Gastrocnemius medialis (tissue), 4 donors: ENCODE results near the gene ITPR1. TPM values are rescaled to one million over a fixed set of nuclear protein-coding genes. Genes with fewer than 3 reads are reported as not detected.
A peak's percentile ranks its signal among the peaks of the same experiment; 100 is the strongest.

Experiments used
- ATAC-seq, 2 donors: fragments of 150-250 bp; one replicate each; pipeline ENCODE4 v1.9.1; 2016
- DNase-seq, 2 donors: peaks; one replicate each; pipeline ENCODE4 v3.0.0-alpha.2; 2019
- H3K27ac ChIP-seq, 4 donors: fragments of 200-600 bp; sonication (generic); 1 replicate in 1 of 4; 2 replicates in 3 of 4; pipeline ENCODE4 v1.5.1; 2016 to 2018; ENCODE audit warnings: mild to moderate bottlenecking in 2 of 4, moderate library complexity in 1 of 4
- H3K27me3 ChIP-seq, 3 donors: fragments of 200-600 bp; sonication (generic) in 2 of 3; 1 replicate in 1 of 3; 2 replicates in 2 of 3; pipeline versions ENCODE4 v1.5.1 to v1.6.0; 2016 to 2019; ENCODE audit warnings: mild to moderate bottlenecking in 1 of 3, moderate library complexity in 1 of 3
- H3K36me3 ChIP-seq, 2 donors: fragments of 200-600 bp; sonication (generic) in 1 of 2; one replicate each; pipeline ENCODE4 v1.5.1; 2017 to 2018
- H3K4me1 ChIP-seq, 2 donors: fragments of 200-600 bp; sonication (generic) in 1 of 2; one replicate each; pipeline ENCODE4 v1.5.1; 2016 to 2017; ENCODE audit warnings: mild to moderate bottlenecking in 2 of 2
- H3K4me3 ChIP-seq, 4 donors: fragments of 200-600 bp; sonication (generic) in 3 of 4; 1 replicate in 1 of 4; 2 replicates in 3 of 4; pipeline ENCODE4 v1.5.1; 2016 to 2019; ENCODE audit warnings: mild to moderate bottlenecking in 2 of 4
- H3K9me3 ChIP-seq, 3 donors: fragments of 200-600 bp; sonication (generic) in 2 of 3; 1 replicate in 1 of 3; 2 replicates in 2 of 3; pipeline ENCODE4 v1.5.1; 2016 to 2019
- CTCF ChIP-seq, 5 experiments: fragments of 450-650 bp in 3 of 5; fragments of 200-600 bp in 2 of 5; sonication (generic) in 2 of 5; IDR thresholded peaks in 4 of 5; conservative IDR thresholded peaks in 1 of 5; 1 replicate in 4 of 5; 2 replicates in 1 of 5; pipeline ENCODE4 v1.5.1; 2016 to 2019; ENCODE audit warnings: antibody characterized with exemption in 5 of 5, mild to moderate bottlenecking in 3 of 5, moderate library complexity in 3 of 5
- POLR2A ChIP-seq, 2 donors: fragments of 450-650 bp; IDR thresholded peaks; one replicate each; pipeline ENCODE4 v1.6.1; 2017; ENCODE audit warnings: antibody characterized with exemption in 2 of 2, mild to moderate bottlenecking in 2 of 2, moderate library complexity in 2 of 2
- in situ Hi-C, 4 donors: fragments of 200-750 bp; cut with MboI; loops; one replicate each; pipeline versions ENCODE4 v1.15.0 to v1.8.0; 2017; ENCODE audit warnings: low sequenced_read_pairs in 4 of 4
- intact Hi-C: fragments of 100-400 bp; cut with DNase I; formaldehyde crosslinking; loops from one replicate; pipeline ENCODE4 v1.15.1; 2023; ENCODE audit warnings: low total_unique reads
- total RNA-seq, 4 donors: library from RNA; depleted of rRNA; stranded (reverse); fragments of >200 nt; gene quantifications; one replicate each; pipeline versions ENCODE4 v1.1.0 to v1.2.3, GENCODE V29; 2016

ITPR1 gene
- total RNA-seq, 4 donors from 2014 or later: 5.5 to 21.7 (median 11.3) TPM

- TF ChIP-seq POLR2A (IDR thresholded peaks at IDR 0.05) (no peak), CTCF (IDR thresholded peaks at IDR 0.05 in 4 of 5, conservative IDR thresholded peaks at IDR 0.05 in 1 of 5) (no peak)
- ATAC-seq (no peak), DNase-seq (no peak)
- no peak overlapping the region for H3K4me3 ChIP-seq
- no peaks in the 10 kb centered on the region for H3K36me3 ChIP-seq
- no peaks in the 10 kb centered on the region for H3K27me3 ChIP-seq
- no peak overlapping the region for H3K27ac ChIP-seq
- H3K9me3 ChIP-seq: peaks cover 0 to 2% (median 0%) of the 10 kb centered on the region in 3 donors
- H3K4me1 ChIP-seq: peaks cover 23 to 25% of the 10 kb centered on the region in 2 donors
- in situ Hi-C loops: no loop called here
- intact Hi-C loops: no loop called here
These were observed 274.9 kb downstream of the ITPR1 start for GRCh38 chr3:4768021-4768420.

- Histone ChIP-seq H3K4me3 (no peak overlapping the region), H3K36me3 (no peaks in the 10 kb centered on the region), H3K27ac (no peak overlapping the region), H3K9me3 (peaks cover 0 to 2% (median 0%) of the 10 kb centered on the region in 3 donors), H3K4me1 (peaks cover 26 to 27% of the 10 kb centered on the region in 2 donors), H3K27me3 (no peaks in the 10 kb centered on the region)
- no peak for TF ChIP-seq CTCF (IDR thresholded peaks at IDR 0.05 in 4 of 5, conservative IDR thresholded peaks at IDR 0.05 in 1 of 5)
- DNase-seq (no peak), ATAC-seq (no peak)
- intact Hi-C loops (no loop called here), in situ Hi-C loops (no loop called here)
These were observed 275.4 kb downstream of the ITPR1 start for GRCh38 chr3:4768521-4768920.

GRCh38 chr3:4770561-4770960 lies 277.4 kb downstream of the ITPR1 start:
- in situ Hi-C loops (no loop called here), intact Hi-C loops (no loop called here)
- TF ChIP-seq POLR2A (IDR thresholded peaks at IDR 0.05) (no peak), CTCF (IDR thresholded peaks at IDR 0.05 in 4 of 5, conservative IDR thresholded peaks at IDR 0.05 in 1 of 5) (no peak)
- Histone ChIP-seq H3K9me3 (peaks cover 0 to 2% (median 0%) of the 10 kb centered on the region in 3 donors), H3K4me1 (peaks cover 26 to 34% of the 10 kb centered on the region in 2 donors), H3K4me3 (no peak overlapping the region), H3K27ac (peak overlapping the region in 1 of 4 donors; percentile 82), H3K36me3 (no peaks in the 10 kb centered on the region), H3K27me3 (no peaks in the 10 kb centered on the region)
- ATAC-seq (no peak), DNase-seq (no peak)

GRCh38 chr3:4771243-4771642 lies 278.1 kb downstream of the ITPR1 start:
- in situ Hi-C loops: no loop called here
- TF ChIP-seq POLR2A (IDR thresholded peaks at IDR 0.05): no peak
- TF ChIP-seq CTCF (IDR thresholded peaks at IDR 0.05 in 4 of 5, conservative IDR thresholded peaks at IDR 0.05 in 1 of 5): no peak
- intact Hi-C loops: no loop called here
- Histone ChIP-seq H3K9me3 (peaks cover 0 to under 1% (median 0%) of the 10 kb centered on the region in 3 donors), H3K4me3 (no peak overlapping the region), H3K27ac (peak overlapping the region in 3 of 4 donors; percentile 77 to 82 (median 82)), H3K4me1 (peaks cover 30 to 34% of the 10 kb centered on the region in 2 donors), H3K27me3 (no peaks in the 10 kb centered on the region), H3K36me3 (no peaks in the 10 kb centered on the region)
- ATAC-seq (no peak), DNase-seq (no peak)
